ENCODE data around the gene RIPOR3. TPM values are rescaled to one million over a fixed set of nuclear protein-coding genes. Genes with fewer than 3 reads are reported as not detected.

RIPOR3 gene
- total and polyA plus RNA-seq, 9 of the 15 experiments (the other 6 are each of a cell fraction or from before 2014, with no cell fraction given): 3.3 to 62.7 (median 21.4) TPM

GRCh38 chr20:50537546-50538201 is 153.7 kb downstream of the RIPOR3 start:
- peaks cover 30% of the 10 kb centered on the region; the same call in 1 of the 3 replicates for H3K36me3 ChIP-seq (ENCODE audit: control insufficient read depth, insufficient read depth, low read length)
- CTCF ChIA-PET (ENCODE audit: low intra/inter-chr PET ratio): interaction anchor here (0.6 kb wide), 1 partner anchor 33 kb away, joined by 3 read pairs; no protein-coding TSS in a partner anchor
- no peaks in the 10 kb centered on the region for H3K9me3 ChIP-seq (replicated peaks; ENCODE audit: control insufficient read depth, insufficient read depth, low read depth, low read length)
- H3K9me1 ChIP-seq (ENCODE audit: control insufficient read depth, insufficient read depth, low read length): peaks cover 6% of the 10 kb centered on the region
- no peak for DNase-seq (ENCODE audit: extremely low read depth in 1 of 4, low spot score in 3 of 4)
- H3K9ac ChIP-seq (ENCODE audit: insufficient read depth in 1 of 2, low read depth in 2 of 2, low read length in 2 of 2): no peak overlapping the region
- no TSS peak for BruUV-seq (replicated peaks)
- no peak overlapping the region for H2AFZ ChIP-seq (ENCODE audit: low read depth, low read length)
- peaks cover 19% of the 10 kb centered on the region for H4K20me1 ChIP-seq (replicated peaks; ENCODE audit: control insufficient read depth, insufficient read depth, low read length)
- TF ChIP-seq ZBTB11 (CRISPR knock-in tag; IDR thresholded peaks at IDR 0.05): 0 out of 6 replicates have a peak, but pooled peaks of 1 of the 3 experiments have one; percentile 23
- TF ChIP-seq, protein P1, sequence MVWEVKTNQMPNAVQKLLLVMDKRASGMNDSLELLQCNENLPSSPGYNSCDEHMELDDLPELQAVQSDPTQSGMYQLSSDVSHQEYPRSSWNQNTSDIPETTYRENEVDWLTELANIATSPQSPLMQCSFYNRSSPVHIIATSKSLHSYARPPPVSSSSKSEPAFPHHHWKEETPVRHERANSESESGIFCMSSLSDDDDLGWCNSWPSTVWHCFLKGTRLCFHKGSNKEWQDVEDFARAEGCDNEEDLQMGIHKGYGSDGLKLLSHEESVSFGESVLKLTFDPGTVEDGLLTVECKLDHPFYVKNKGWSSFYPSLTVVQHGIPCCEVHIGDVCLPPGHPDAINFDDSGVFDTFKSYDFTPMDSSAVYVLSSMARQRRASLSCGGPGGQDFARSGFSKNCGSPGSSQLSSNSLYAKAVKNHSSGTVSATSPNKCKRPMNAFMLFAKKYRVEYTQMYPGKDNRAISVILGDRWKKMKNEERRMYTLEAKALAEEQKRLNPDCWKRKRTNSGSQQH (CRISPR knock-in tag; IDR thresholded peaks at IDR 0.05): no peak
- intact Hi-C loops (cut with micrococcal nuclease): no loop called here
- FAIRE-seq: no peak
- H3K79me2 ChIP-seq (ENCODE audit: control insufficient read depth, insufficient read depth, low read length): peaks cover 94% of the 10 kb centered on the region
- no peak overlapping the region for H3K4me3 ChIP-seq
- no peak overlapping the region for H3K4me2 ChIP-seq (ENCODE audit: insufficient read depth, low read length)
- peaks cover 5 to 23% of the 10 kb centered on the region in 2 experiments; a peak in 4 of 5 replicates for H3K4me1 ChIP-seq (replicated peaks in 1 of 2; ENCODE audit: control insufficient read depth in 2 of 2, insufficient read depth in 2 of 2, low read length in 2 of 2)
- POLR2A ChIA-PET: interaction anchor here (0.9 to 1.3 kb wide), 4 partner anchors 11 to 54 kb away, joined by 3 read pairs; no protein-coding TSS in a partner anchor
- H3K27ac ChIP-seq (ENCODE audit: extremely low read depth, low read depth, low read length): no peak overlapping the region
- in situ Hi-C loops (cut with MboI): no loop called here
- WGBS (ENCODE audit: insufficient coverage, low coverage, missing lambda C conversion rate): 80% methylated on average over 7 of the region's 7 CpGs
- H3K27me3 ChIP-seq (ENCODE audit: control insufficient read depth in 2 of 2, insufficient read depth in 2 of 2, low read length in 2 of 2): no peaks in the 10 kb centered on the region
- no peak for ATAC-seq

All from K562 (cell line).